ENCODE data around the gene PF4V1.

PF4V1 gene

GRCh38 chr4:73853246-73853704, at the start of gene PF4V1:
Gene PF4V1 (plus strand): TSS chr4:73853296. CDS start chr4:73853363, 67 bp downstream.
- no peak within 1 kb of the TSS for H3K27ac Mint-ChIP-seq
- no peak for DNase-seq (ENCODE audit: low spot score in 2 of 2)
- no peak within 1 kb of the TSS for H3K4me3 Mint-ChIP-seq
- H3K9me3 Mint-ChIP-seq: no peaks in the 10 kb centered on the region
- H3K36me3 Mint-ChIP-seq: no peaks in the 10 kb centered on the region
- ATAC-seq: peak; percentile 37
- H3K4me1 Mint-ChIP-seq: no peaks in the 10 kb centered on the region

GRCh38 chr4:73810191-73810590, 42.9 kb upstream of the PF4V1 start:
- no peak overlapping the region for H3K4me3 Mint-ChIP-seq
- no peaks in the 10 kb centered on the region for H3K4me1 Mint-ChIP-seq
- peaks cover 8% of the 10 kb centered on the region for H3K9me3 Mint-ChIP-seq
- ATAC-seq (no peak), DNase-seq (ENCODE audit: low spot score in 2 of 2) (no peak)
- H3K27ac Mint-ChIP-seq: no peak overlapping the region
- H3K36me3 Mint-ChIP-seq: no peaks in the 10 kb centered on the region

GRCh38 chr4:73811841-73812240, 41.3 kb upstream of the PF4V1 start:
- H3K4me3 Mint-ChIP-seq: no peak overlapping the region
- DNase-seq (ENCODE audit: low spot score in 2 of 2): no peak
- no peaks in the 10 kb centered on the region for H3K4me1 Mint-ChIP-seq
- H3K9me3 Mint-ChIP-seq: peaks cover 11% of the 10 kb centered on the region
- ATAC-seq: no peak
- H3K27ac Mint-ChIP-seq: no peak overlapping the region
- H3K36me3 Mint-ChIP-seq: no peaks in the 10 kb centered on the region

GRCh38 chr4:73814679-73815078, 38.4 kb upstream of the PF4V1 start:
- H3K27ac Mint-ChIP-seq: no peak overlapping the region
- no peaks in the 10 kb centered on the region for H3K4me1 Mint-ChIP-seq
- no peaks in the 10 kb centered on the region for H3K36me3 Mint-ChIP-seq
- H3K9me3 Mint-ChIP-seq: peaks cover 15% of the 10 kb centered on the region
- ATAC-seq (no peak), DNase-seq (ENCODE audit: low spot score in 2 of 2) (no peak)
- H3K4me3 Mint-ChIP-seq: no peak overlapping the region

- H3K4me1 Mint-ChIP-seq: no peaks in the 10 kb centered on the region
Measured at GRCh38 chr4:73815145-73815544, 38.0 kb upstream of the PF4V1 start.

GRCh38 chr4:73816814-73817213, 36.3 kb upstream of the PF4V1 start:
- Mint-ChIP-seq H3K4me3 (no peak overlapping the region), H3K9me3 (peaks cover 15% of the 10 kb centered on the region), H3K4me1 (no peaks in the 10 kb centered on the region), H3K36me3 (no peaks in the 10 kb centered on the region), H3K27ac (no peak overlapping the region)
- ATAC-seq (no peak), DNase-seq (ENCODE audit: low spot score in 2 of 2) (no peak)

More at GRCh38 chr4:73815145-73815544, 38.0 kb upstream of the PF4V1 start:
- Mint-ChIP-seq H3K36me3 (no peaks in the 10 kb centered on the region), H3K4me3 (no peak overlapping the region), H3K9me3 (peaks cover 15% of the 10 kb centered on the region), H3K27ac (no peak overlapping the region)
- DNase-seq (ENCODE audit: low spot score in 2 of 2): no peak
- ATAC-seq: no peak

- no peak for DNase-seq (ENCODE audit: low spot score in 2 of 2)
- Mint-ChIP-seq H3K27ac (no peak overlapping the region), H3K4me3 (no peak overlapping the region), H3K4me1 (no peaks in the 10 kb centered on the region), H3K36me3 (no peaks in the 10 kb centered on the region), H3K9me3 (peaks cover 17% of the 10 kb centered on the region)
- no peak for ATAC-seq
Measured at GRCh38 chr4:73817341-73817740, 35.8 kb upstream of the PF4V1 start.

- Mint-ChIP-seq H3K4me3 (no peak overlapping the region), H3K27ac (no peak overlapping the region), H3K4me1 (no peaks in the 10 kb centered on the region), H3K9me3 (peaks cover 12% of the 10 kb centered on the region), H3K36me3 (no peaks in the 10 kb centered on the region)
- DNase-seq (ENCODE audit: low spot score in 2 of 2) (no peak), ATAC-seq (no peak)
Measured at GRCh38 chr4:73821325-73821724, 31.8 kb upstream of the PF4V1 start.

- Mint-ChIP-seq H3K9me3 (peaks cover 6% of the 10 kb centered on the region), H3K4me3 (no peak overlapping the region), H3K4me1 (no peaks in the 10 kb centered on the region), H3K36me3 (no peaks in the 10 kb centered on the region), H3K27ac (no peak overlapping the region)
- no peak for DNase-seq (ENCODE audit: low spot score in 2 of 2)
- no peak for ATAC-seq
Measured at GRCh38 chr4:73822389-73822788, 30.7 kb upstream of the PF4V1 start.

- no peaks in the 10 kb centered on the region for H3K36me3 Mint-ChIP-seq
- no peak overlapping the region for H3K27ac Mint-ChIP-seq
- ATAC-seq (no peak), DNase-seq (ENCODE audit: low spot score in 2 of 2) (no peak)
- H3K4me1 Mint-ChIP-seq: no peaks in the 10 kb centered on the region
- H3K4me3 Mint-ChIP-seq: no peak overlapping the region
- peaks cover 4% of the 10 kb centered on the region for H3K9me3 Mint-ChIP-seq
Measured at GRCh38 chr4:73822812-73823504, 30.1 kb upstream of the PF4V1 start.

GRCh38 chr4:73823760-73824159, 29.3 kb upstream of the PF4V1 start:
- Mint-ChIP-seq H3K4me1 (no peaks in the 10 kb centered on the region), H3K9me3 (peaks cover 4% of the 10 kb centered on the region), H3K36me3 (no peaks in the 10 kb centered on the region), H3K4me3 (no peak overlapping the region), H3K27ac (no peak overlapping the region)
- DNase-seq (ENCODE audit: low spot score in 2 of 2): no peak
- no peak for ATAC-seq

- DNase-seq (ENCODE audit: low spot score in 2 of 2): no peak
- H3K4me3 Mint-ChIP-seq: no peak overlapping the region
- no peaks in the 10 kb centered on the region for H3K36me3 Mint-ChIP-seq
- no peak for ATAC-seq
- no peak overlapping the region for H3K27ac Mint-ChIP-seq
- peaks cover 2% of the 10 kb centered on the region for H3K9me3 Mint-ChIP-seq
- H3K4me1 Mint-ChIP-seq: no peaks in the 10 kb centered on the region
Measured at GRCh38 chr4:73828956-73829355, 24.1 kb upstream of the PF4V1 start.

- Mint-ChIP-seq H3K9me3 (peaks cover 2% of the 10 kb centered on the region), H3K4me1 (no peaks in the 10 kb centered on the region), H3K36me3 (no peaks in the 10 kb centered on the region), H3K4me3 (no peak overlapping the region), H3K27ac (no peak overlapping the region)
- no peak for DNase-seq (ENCODE audit: low spot score in 2 of 2)
- ATAC-seq: no peak
Measured at GRCh38 chr4:73831569-73831968, 21.5 kb upstream of the PF4V1 start.

- Mint-ChIP-seq H3K4me1 (no peaks in the 10 kb centered on the region), H3K36me3 (no peaks in the 10 kb centered on the region), H3K27ac (no peak overlapping the region), H3K9me3 (peaks cover 2% of the 10 kb centered on the region), H3K4me3 (no peak overlapping the region)
- ATAC-seq: no peak
- DNase-seq (ENCODE audit: low spot score in 2 of 2): no peak
Measured at GRCh38 chr4:73832651-73833237, 20.4 kb upstream of the PF4V1 start.

- Mint-ChIP-seq H3K4me1 (no peaks in the 10 kb centered on the region), H3K27ac (no peak within 1 kb of the TSS), H3K4me3 (no peak within 1 kb of the TSS), H3K9me3 (no peaks in the 10 kb centered on the region), H3K36me3 (no peaks in the 10 kb centered on the region)
- DNase-seq (ENCODE audit: low spot score in 2 of 2) (no peak), ATAC-seq (no peak)
Measured at GRCh38 chr4:73836373-73837279, 16.5 kb upstream of the PF4V1 start, which contains the start of gene CXCL6. Gene CXCL6 (plus strand): TSS chr4:73836678. CDS start chr4:73836751, 73 bp downstream.
